ENCODE data around the gene C15orf39. TPM values are rescaled to one million over a fixed set of nuclear protein-coding genes. Genes with fewer than 3 reads are reported as not detected.
"Not testable (repeated sequence)": the region's sequence is repeated elsewhere in the genome, so short reads cannot be mapped to it uniquely, and the experiment has no call there.

The C15orf39 gene
- total RNA-seq, 1 donor from 2014 or later = 34.8 TPM

DNA sequence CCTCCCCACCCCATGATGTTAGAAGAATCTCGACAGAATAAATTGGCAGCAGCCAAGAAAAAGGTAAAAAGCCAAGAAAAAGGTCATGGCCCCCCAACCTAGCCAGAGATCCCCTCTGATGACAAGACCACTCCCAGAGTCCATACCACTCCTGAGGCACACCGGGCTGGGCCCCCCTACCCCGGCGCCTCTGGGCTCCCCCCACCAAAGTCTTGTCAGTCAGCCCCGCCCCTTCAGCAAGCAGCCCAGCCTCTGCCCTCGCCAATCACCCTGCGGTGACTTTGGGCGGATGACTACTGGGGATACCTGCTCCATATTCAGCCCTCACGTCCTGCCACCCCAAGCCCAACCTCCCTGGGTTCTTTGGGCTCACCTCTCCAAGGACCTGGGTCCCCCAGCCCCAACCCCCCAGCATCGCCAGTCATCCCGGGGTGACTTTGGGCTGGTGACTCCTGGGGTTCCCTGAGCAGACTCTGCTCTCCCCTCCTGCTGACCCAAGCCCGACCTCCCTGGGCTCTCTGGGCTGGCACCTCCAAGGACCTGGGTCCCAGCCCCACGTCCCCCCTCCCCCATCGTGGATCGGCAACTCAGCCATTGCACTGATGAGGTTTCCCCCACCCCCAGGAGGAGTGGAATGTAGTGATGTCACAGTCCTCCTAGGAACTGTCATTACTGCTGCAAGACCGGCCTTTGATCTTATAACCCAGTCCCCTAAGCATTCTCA lies 57.1 kb downstream of the C15orf39 start:
- not testable (repeated sequence) for DNase-seq (ENCODE audit: extremely low read depth, low read depth, low spot score)

DNA sequence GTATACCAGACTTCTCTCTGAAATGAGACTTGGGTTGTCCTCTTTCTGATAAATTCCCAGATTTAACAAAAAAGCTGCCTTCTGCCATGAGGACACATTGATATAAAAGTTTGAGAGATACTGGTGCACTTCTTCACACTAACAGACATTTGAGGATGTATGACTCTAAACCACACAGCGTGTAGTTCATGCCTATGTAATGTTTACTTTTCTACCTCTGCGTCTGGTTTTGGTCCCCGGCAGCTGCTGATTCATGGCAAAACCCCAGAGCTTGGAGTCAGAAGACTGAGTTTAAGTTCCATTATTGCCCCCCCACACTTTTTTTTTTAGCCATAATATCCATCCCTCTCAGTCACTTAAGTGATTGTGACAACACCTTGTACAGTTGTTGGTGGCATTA lies 58.2 kb downstream of the C15orf39 start:
- DNase-seq (ENCODE audit: extremely low read depth, low read depth, low spot score) = not testable (repeated sequence)

Other genes starting within 250 kb of the C15orf39 start
- gene RPP25, start 245.1 kb upstream of the C15orf39 start, total RNA-seq = 25.3 and 26.3 TPM in 2 replicates
- gene SCAMP5, start 206.3 kb upstream of the C15orf39 start, total RNA-seq = 27.2 and 32.6 TPM in 2 replicates
- 19.7 and 22.5 TPM in 2 replicates for gene PPCDC, start 178.3 kb upstream of the C15orf39 start, total RNA-seq
- gene GOLGA6C, start 56.5 kb downstream of the C15orf39 start, total RNA-seq = not detected in 2 replicates
- gene GOLGA6D, start 81.0 kb downstream of the C15orf39 start, total RNA-seq = not detected in 2 replicates
- 89.6 and 142 TPM in 2 replicates for gene COMMD4, start 134.2 kb downstream of the C15orf39 start, total RNA-seq
- 22.8 and 31.3 TPM in 2 replicates for gene NEIL1, start 145.2 kb downstream of the C15orf39 start, total RNA-seq
- 118 and 148 TPM in 2 replicates for gene MAN2C1, start 166.7 kb downstream of the C15orf39 start, total RNA-seq
- 25.1 and 40.8 TPM in 2 replicates for gene SIN3A, start 249.8 kb downstream of the C15orf39 start, total RNA-seq

Data from glomerular endothelial cell (primary cell).